ENCODE data around the gene FBXO38. TPM values are rescaled to one million over a fixed set of nuclear protein-coding genes. Genes with fewer than 3 reads are reported as not detected.

Gene FBXO38, protein sequence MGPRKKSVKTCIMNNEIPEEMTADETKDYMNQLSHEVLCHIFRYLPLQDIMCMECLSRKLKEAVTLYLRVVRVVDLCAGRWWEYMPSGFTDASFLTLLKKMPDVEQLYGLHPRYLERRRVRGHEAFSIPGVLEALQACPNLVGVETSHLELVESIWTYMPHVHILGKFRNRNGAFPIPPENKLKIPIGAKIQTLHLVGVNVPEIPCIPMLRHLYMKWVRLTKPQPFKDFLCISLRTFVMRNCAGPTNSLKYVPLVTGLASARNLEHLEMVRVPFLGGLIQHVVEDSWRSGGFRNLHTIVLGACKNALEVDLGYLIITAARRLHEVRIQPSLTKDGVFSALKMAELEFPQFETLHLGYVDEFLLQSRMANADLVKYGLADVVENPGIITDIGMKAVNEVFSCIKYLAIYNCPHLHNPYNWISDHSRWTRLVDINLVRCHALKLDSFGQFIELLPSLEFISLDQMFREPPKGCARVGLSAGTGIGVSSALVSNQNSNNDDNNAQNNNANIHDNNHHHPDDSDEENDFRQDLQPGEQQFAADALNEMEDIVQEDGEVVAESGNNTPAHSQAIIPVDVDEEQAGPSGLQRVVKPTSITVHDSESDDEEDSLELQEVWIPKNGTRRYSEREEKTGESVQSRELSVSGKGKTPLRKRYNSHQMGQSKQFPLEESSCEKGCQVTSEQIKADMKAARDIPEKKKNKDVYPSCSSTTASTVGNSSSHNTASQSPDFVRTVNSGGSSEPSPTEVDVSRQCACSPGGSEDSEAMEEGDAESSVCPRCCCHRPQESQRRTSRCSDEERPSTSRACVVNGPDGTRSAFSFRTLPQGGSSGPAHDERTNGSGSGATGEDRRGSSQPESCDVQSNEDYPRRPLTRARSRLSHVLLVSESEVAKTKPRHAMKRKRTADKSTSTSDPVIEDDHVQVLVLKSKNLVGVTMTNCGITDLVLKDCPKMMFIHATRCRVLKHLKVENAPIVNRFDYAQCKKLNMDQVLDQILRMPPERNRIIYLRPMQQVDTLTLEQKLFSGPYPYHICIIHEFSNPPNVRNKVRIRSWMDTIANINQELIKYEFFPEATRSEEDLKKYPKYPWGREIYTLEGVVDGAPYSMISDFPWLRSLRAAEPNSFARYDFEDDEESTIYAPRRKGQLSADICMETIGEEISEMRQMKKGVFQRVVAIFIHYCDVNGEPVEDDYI
- 54.6 TPM for polyA plus RNA-seq (ENCODE audit: insufficient read length)
- long read RNA-seq, donor 1 = 0 reads
- long read RNA-seq, donor 2, partial matches to known transcripts = 0 of 1 reads
- long read RNA-seq, donor 2, other reads (novel, unspliced or antisense) = 0 of 1 reads
- long read RNA-seq, donor 3, full-length matches to known transcripts = 3 of 3 reads
- long read RNA-seq, donor 3, partial matches to known transcripts = 0 of 3 reads
- long read RNA-seq, donor 3, other reads (novel, unspliced or antisense) = 0 of 3 reads
- long read RNA-seq, donor 4 = 0 reads
- long read RNA-seq, donor 5, full-length matches to known transcripts = 3 of 14 reads
- long read RNA-seq, donor 5, partial matches to known transcripts = 11 of 14 reads
- long read RNA-seq, donor 5, other reads (novel, unspliced or antisense) = 0 of 14 reads
- long read RNA-seq, donor 6, partial matches to known transcripts = 0 of 1 reads
- long read RNA-seq, donor 6, other reads (novel, unspliced or antisense) = 0 of 1 reads
- long read RNA-seq, donor 7, full-length matches to known transcripts = 4 of 10 reads
- long read RNA-seq, donor 7, partial matches to known transcripts = 6 of 10 reads
- long read RNA-seq, donor 7, other reads (novel, unspliced or antisense) = 0 of 10 reads
- long read RNA-seq, donor 8 = 0 reads

DNA sequence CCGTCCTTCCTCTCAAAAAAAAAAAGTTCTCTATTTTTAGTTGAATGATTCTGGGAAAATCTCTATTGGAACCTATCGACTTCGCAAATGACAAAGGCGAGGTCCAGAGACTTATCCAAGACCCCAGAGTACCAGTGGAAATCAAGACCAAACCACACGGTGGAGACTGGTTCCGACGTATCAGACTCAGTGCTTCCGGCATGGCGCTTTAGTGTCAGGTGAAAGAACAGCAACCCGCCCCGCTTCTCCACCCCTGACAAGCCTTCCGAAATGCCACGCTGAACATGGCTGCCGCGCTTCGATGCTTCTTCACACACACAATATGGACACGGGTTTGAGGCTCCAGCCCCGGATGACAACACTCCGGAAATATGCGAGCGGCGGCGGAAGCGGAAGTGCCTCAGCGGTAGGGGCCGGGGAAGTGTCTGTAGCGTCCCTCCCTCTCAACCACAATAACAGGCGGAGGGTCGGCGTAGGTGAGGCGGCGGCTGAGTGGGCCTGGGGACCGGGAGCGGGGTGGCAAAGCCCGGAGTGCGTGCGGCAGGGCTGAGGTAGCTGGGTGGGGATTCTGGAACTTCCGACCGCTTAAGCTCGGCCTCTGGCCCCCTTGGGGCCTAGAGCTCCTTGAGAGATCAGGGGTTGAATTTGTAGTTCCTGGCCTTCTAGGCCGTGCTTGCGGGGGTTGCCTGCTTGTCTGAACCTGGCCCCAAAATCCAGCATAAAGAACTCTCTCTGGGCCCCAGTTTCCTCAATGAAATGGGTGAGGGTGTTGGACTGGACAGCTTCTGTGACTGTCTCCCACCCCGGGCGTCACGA lies at the start of gene FBXO38:
FBXO38 (plus strand) TSS at position 395 of the 816 bp plus-strand sequence. CDS start 10,819 bp downstream, outside the sequence.
- DNase-seq = peak; percentile 97

DNA sequence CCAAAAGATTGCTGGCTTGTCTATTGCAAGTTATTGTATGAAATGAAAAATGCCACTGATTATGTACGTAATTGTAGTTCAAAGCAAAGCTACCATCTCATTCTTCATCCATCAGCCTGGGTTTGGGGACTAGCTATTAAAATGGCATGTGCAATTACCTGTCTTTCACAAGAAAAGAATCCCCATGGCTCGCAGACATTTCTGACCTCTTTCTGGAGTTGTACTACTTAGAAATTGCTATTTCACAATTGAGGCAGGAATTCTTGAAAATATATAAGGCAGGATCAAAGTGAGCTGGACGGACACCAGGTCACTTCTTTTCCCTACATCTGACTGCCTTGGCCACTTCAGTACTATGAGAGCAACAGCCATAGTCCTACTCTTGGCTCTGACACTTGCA lies 48.5 kb upstream of the FBXO38 start, which contains the start of gene SPINK9:
SPINK9 (plus strand) TSS at position 301 of the 400 bp plus-strand sequence; CDS start at position 356, 55 bp downstream.
- no peak for DNase-seq

DNA sequence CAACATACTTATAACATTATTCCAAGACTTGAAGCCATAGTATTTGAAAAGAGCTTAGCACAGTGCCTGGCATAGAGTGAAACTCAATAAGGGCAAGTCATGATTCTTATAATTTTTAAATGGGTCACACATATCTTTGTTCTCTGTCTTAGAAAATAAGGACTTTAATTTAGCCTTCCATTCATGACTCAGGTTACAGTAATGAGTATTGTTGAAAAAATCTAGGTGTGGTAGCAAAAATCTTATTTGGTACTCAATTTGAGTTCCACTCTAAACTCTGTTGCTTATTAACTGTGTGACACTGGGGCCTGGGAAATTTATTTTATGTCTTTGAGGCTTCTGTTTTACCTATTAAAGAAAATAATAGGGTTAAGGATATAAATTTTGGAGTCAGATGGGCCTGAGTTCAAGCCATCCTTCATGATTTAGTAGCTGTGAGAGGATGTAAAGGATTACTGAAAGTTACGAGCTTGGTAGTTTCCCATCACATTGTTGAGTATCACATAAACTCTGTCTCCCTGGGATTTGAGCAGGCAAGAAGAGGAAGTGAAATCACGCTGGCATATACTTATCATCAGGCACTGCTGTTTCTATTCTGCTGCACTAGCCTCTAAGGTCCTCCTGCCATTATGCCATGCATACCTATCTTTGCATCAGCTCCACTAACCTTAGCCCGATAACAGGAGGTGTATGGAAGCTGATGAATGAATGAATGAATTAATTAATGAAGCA lies 46.9 kb upstream of the FBXO38 start:
- DNase-seq = no peak

DNA sequence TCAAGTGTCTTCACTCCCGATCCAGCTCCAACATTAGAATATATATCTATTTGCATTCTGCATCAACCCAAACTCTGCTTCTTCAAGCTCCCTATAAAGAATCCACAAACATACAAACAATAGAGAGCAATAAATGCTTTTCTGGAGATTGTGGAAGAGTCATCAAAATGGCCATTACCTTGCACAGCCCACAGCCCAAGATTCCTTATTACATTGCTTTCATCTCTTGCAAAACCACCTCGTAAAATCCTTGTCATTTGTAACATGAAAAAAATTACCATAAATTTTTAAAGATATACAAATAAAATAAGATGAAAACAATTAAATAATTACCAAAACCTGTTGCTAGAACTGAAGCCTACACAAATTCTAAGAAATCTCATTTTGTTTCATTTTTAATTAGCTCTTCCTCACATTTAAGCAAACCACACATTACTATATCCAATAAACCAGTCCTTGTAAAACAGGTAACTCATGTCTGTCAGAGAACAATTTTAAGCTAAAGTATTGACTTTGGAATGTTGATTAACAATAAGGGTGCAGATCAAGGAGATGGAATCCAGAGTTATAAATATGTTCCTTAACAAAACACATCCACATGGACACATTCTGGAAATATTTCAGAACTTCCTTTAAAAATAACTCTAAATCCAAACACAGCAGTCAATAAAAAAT lies 41.2 kb upstream of the FBXO38 start:
- no peak for DNase-seq

DNA sequence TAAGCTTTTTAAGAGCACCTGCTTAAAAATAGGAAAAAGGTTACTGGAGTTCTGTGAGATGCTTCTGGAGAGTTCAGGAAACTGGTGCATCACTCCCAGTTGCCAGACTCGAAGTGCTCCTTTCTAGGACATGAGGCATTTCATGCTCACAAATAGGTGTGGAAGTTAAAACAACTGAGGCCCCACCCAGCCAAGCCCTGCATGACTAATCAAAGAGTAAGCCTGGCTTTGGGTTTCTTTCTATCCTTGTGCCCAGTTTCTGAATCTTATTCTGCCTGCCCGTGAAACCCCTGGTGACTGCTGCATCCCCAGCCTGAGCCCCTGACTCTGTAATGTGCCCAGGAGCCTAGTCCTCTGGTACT lies 40.7 kb upstream of the FBXO38 start:
- no peak for DNase-seq

DNA sequence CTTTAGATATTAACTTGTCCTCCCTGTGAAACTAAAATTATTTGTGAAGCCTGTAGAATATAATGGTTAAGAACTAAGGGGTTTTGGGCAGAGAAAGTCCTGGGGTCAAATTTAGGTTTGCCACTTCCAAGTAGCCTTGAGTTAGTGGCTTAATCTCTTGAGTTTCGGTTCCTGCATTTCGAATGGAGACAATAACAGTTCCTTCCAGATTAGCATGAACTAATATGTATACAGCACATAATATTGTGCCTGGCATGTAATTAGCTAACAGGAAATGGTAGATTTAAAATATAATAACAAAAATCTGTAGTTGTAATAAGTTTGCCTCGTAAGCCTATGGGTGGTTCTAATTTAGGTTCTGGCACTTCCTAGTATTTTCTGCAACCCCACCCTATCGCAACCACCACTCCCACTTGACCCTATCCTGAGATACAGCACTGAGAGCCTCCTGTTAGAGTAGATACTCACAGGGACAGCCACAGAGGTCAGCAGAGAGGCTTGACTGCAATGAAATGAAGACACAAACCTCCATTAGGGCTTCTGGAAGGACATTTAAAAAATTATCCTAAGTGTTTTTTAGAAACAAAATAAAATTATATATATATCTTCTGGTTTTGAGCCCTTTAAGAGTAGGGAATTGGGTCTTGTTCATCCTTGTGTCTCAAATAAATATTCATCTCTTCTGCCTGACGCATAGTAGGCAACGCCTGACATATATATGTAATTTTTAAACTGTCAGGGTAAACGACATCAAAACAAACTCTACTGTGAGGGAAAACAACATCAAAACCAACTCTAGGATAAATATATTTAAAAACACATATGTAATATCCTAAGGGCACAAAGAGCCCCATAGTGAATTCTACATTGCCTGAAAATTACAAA lies 39.9 kb upstream of the FBXO38 start:
- DNase-seq = no peak

DNA sequence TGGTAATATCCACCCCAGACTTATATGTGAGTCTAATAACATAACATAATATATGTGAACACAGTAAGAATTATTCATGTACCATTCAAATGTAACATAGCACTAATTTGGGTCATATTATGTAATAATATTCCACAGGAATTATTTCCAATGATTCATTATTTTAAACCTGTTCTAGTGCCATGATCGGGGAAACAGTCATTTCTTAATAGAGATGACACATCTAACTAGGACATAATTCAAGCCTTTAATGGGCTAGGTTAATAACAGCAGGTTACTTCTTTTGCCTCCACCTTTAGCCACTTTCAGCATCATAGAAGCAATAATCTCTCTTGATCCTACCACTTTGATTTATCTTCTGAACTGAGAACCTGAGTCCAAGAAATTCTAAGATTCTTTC lies 36.1 kb upstream of the FBXO38 start:
- no peak for DNase-seq

DNA sequence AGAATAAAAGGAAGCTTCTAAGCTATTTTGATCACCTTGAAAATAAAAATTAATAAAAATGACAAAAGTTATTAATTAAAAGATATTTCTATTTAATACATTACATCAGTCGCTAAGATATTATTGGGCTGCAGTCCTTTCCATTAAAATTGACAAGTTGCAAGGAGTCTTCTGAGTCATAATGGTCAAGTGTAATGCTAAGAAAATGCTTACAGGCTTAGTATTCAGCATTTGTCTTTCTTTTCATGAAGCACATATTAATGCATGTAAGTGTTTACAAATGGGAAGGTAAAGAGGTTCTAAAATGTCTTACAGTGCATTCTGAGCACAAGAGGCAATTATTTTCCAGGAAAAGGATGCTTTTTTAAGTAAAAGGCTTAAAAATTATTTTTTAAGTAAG lies 31.1 kb upstream of the FBXO38 start:
- no peak for DNase-seq

DNA sequence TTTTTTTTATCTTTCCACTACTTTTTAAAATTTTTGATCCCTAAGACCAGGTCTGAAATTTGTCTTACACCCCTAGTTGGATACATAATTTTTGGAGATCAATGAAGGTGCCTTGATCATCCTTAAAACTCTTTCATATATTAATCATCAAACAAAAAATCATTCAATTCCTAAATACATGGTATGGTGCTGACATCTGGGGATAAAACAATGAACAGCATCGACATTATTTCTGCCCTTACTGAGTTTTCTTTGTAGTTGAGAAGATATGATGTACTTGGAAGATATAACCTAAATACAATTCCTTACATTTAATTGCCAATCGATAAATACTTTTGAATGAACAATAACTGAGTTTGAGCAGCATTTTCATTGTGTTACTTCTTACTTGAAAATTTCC lies 30.1 kb upstream of the FBXO38 start:
- no peak for DNase-seq

DNA sequence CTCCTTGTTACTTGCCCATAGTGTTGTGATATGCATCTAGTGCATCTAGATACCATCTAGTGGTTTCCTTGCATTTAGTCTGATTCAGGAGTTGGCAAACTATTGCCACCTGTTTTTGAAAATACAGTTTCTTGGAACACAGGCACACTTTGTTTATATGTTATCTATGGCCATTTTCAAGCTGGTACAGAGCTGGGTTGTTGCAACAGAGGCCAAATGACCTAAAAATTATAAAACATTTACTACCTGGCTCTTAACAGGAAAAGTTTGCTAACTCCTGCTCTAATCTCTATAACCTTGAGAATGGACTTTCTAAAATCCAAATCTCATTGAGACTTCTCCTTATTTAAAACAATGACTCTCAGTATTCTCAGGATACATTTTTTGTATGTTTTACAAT lies 19.4 kb upstream of the FBXO38 start:
- no peak for DNase-seq

DNA sequence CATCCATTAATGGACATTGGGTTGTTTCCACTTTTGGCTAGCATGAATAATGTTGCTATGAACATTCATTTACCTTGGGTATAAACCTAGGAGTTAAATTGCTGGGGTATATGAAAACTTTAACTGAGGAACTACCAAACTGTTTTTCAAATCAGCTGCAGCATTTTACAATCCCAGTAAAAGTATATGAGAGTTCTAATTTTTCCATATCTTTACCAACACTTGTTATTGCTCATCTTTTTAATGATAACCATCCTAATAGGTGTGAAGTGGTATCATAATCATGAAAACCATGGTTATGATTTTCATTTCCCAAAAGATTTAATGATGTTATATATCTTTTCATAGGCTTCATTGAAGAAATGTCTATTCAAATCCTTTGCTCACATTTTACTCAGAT lies 15.5 kb upstream of the FBXO38 start:
- no peak for DNase-seq

DNA sequence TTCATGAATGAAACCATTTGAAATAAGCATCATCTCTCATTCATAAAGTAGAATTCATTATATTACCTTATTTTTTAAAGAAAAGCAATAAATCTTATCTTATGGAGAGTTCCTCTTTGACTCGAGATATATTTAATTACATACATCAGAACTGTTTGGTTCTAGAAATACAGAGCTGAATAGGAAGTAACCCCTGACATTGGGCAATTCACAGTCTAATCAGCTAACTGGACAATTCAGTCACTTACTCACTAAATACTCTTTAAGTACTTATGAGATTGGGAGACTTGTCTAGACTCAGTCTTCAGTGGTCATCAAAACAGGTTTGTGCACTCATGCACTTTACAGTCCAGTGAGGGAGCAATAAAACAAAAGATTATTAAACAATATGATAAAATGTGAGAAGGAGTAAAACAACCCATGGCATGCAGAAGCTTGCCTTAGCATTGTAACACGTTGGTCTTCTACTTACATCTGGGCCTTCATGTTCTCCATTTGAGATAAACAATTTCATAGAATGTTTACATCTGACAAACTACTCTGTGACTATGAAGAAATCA lies 11.5 kb upstream of the FBXO38 start:
- DNase-seq = no peak

DNA sequence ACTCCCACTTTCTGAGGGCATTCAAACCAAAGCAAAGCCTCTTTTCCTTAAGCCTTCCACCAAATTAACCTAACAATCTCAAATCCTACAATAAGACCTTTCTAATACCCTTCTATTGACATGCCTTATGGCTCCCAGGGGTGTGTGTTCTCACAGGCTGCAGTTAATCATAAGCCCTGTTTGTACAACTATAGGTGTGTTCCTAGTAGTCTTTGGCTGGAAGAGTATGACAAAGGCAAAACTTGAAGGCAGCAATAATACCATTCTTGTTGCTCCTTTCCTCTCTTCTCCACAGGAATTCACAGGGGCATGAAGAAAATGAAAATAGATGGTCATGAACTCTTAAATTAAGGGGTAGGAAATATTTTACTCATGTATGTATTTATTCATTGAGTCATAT lies 10.9 kb upstream of the FBXO38 start:
- no peak for DNase-seq

DNA sequence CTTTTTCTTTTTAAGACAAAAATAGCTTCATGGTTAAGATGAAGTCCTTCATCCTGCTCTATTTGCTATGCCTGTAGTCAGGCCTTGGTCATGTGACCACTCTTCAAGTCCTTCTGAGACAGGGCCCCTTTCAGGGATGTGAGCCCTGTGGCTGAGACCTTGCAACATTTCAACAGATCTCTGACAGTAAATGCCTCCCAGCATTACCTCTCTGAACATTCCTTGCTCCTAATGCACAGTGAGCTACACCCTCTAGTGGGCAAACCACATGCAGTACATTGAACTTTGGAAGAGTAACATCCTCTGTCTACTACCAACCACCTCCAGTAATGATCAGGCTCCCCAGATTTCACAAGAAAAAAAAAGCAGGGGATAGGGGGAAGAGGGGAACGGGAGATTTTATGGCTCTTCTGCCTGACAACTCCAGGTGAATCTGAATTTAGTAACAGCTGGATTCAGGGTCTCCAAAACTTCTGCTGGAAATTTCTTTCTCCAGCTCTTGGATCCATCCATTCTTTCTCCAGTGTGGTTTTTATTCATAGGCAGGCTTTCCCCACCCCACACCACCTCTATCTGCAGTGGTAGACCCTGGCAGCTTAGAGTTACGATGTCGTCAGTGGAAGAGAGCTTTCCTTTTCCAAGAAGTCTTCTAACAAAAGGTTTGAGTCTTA lies 8.9 kb upstream of the FBXO38 start:
- DNase-seq = no peak

DNA sequence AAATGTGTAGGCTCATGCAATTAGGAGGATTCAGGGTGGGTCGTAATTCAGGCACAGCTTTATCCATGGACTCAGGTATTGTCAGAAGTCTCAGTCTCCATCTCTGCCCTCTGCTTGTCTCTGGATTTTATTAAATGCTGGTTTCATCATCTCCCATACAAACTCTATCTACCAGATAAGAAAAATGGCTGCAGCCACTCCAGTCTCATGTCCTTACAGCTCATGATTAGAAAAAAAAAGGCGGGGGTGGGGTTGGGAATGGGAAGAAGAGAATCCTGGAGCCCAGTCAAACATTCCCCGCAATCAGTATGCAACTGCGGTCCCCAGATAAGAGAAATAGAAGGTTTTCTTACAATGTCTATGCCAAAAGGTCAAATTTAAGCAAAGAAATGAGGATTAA lies 7.6 kb upstream of the FBXO38 start:
- no peak for DNase-seq

DNA sequence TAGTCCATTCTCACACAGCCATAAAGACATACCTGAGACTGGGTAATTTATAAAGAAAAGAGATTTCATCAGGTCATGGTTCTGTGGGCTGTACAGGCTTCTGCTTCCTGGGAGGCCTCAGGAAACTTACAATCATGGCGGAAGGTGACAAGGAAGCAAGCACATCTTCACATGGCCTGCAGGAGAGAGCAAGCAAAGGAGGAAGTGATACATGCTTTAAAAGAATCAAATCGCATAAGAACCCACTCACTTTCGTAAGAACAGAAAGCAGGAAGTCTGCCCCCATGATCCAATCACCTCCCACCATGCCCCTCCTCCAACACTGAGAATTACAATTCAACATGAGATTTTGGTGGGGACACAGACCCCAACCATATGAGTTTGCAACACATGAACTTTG lies 5.1 kb upstream of the FBXO38 start:
- DNase-seq = no peak

DNA sequence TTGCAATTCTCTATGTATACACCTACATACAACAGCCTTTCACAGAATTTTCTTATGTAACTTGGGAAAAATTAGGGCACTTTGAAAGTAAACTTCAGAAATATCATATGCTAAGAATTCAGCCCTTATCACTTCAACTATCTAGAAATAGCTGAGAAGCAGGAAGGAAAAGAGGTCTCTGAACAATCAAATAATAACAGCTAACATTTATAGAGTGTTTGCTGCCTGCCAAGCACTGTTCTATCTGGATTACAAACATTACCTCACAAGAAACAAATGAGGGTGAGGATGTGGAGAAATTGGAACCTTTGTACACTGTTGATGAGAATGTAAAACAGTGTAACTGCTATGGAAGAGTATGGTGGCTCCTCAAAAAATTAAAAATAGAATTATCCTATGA lies 4.4 kb upstream of the FBXO38 start:
- DNase-seq = no peak

All from left kidney (tissue), 8 donors.